ENCODE results near the gene FRY. TPM values are rescaled to one million over a fixed set of nuclear protein-coding genes. Genes with fewer than 3 reads are reported as not detected.
A peak's percentile ranks its signal among the peaks of the same experiment; 100 is the strongest.

Gene FRY
- total RNA-seq, 1 donor from 2014 or later, result 29.8 TPM

- no peak for DNase-seq (ENCODE audit: low read depth)
These were observed 15.5 kb upstream of the FRY start for GRCh38 chr13:32016119-32016518.

- no peak for DNase-seq (ENCODE audit: low read depth)
These were observed 14.9 kb upstream of the FRY start for GRCh38 chr13:32016631-32017030.

GRCh38 chr13:32017474-32017873 is 14.1 kb upstream of the FRY start:
- no peak for DNase-seq (ENCODE audit: low read depth)

GRCh38 chr13:32019612-32020233 is 11.9 kb upstream of the FRY start:
- DNase-seq (ENCODE audit: low read depth), result peak; percentile 69

GRCh38 chr13:32021785-32022184 is 9.8 kb upstream of the FRY start:
- peak; percentile 90 for DNase-seq (ENCODE audit: low read depth)

GRCh38 chr13:32022311-32022710 is 9.3 kb upstream of the FRY start:
- peak; percentile 88 for DNase-seq (ENCODE audit: low read depth)

- DNase-seq (ENCODE audit: low read depth), result no peak
These were observed 8.5 kb upstream of the FRY start for GRCh38 chr13:32023096-32023495.

GRCh38 chr13:32023698-32024097 is 7.9 kb upstream of the FRY start:
- DNase-seq (ENCODE audit: low read depth), result no peak

- DNase-seq (ENCODE audit: low read depth), result no peak
These were observed 6.8 kb upstream of the FRY start for GRCh38 chr13:32024750-32025149.

- DNase-seq (ENCODE audit: low read depth), result no peak
These were observed 5.8 kb upstream of the FRY start for GRCh38 chr13:32025730-32026129.

- DNase-seq (ENCODE audit: low read depth), result no peak
These were observed 5.0 kb upstream of the FRY start for GRCh38 chr13:32026623-32027022.

GRCh38 chr13:32028711-32029110 is 2.9 kb upstream of the FRY start:
- DNase-seq (ENCODE audit: low read depth), result no peak

GRCh38 chr13:32029684-32030083 is 1.9 kb upstream of the FRY start:
- no peak for DNase-seq (ENCODE audit: low read depth)

- DNase-seq (ENCODE audit: low read depth), result no peak
These were observed 319 bp downstream of the FRY start for GRCh38 chr13:32031815-32032370.

GRCh38 chr13:32032759-32033158 is 1.2 kb downstream of the FRY start:
- no peak for DNase-seq (ENCODE audit: low read depth)

GRCh38 chr13:32033744-32034143 is 2.2 kb downstream of the FRY start:
- no peak for DNase-seq (ENCODE audit: low read depth)

GRCh38 chr13:32035716-32036115 is 4.1 kb downstream of the FRY start:
- DNase-seq (ENCODE audit: low read depth), result no peak

GRCh38 chr13:32036126-32036695 is 4.6 kb downstream of the FRY start:
- DNase-seq (ENCODE audit: low read depth), result no peak

- no peak for DNase-seq (ENCODE audit: low read depth)
These were observed 5.2 kb downstream of the FRY start for GRCh38 chr13:32036757-32037156.

- DNase-seq (ENCODE audit: low read depth), result peak; percentile 38
These were observed 5.9 kb downstream of the FRY start for GRCh38 chr13:32037471-32037870.

GRCh38 chr13:32038343-32038742 is 6.8 kb downstream of the FRY start:
- DNase-seq (ENCODE audit: low read depth), result no peak

GRCh38 chr13:32039056-32039455 is 7.5 kb downstream of the FRY start:
- DNase-seq (ENCODE audit: low read depth), result no peak

- no peak for DNase-seq (ENCODE audit: low read depth)
These were observed 8.0 kb downstream of the FRY start for GRCh38 chr13:32039528-32039927.
